GM19468 (cell line): Measurements from ENCODE around the gene ZNF71.

Experiments
- ATAC-seq: cut with Tn5 transposase; IDR thresholded peaks from one replicate; pipeline ENCODE4 v1.9.1; 2021; ENCODE audit warnings: mild to moderate bottlenecking, moderate library complexity, moderate number of reproducible peaks; ENCODE audit not compliant: unreplicated experiment; ENCODE audit errors: extremely low read depth

The ZNF71 gene

GRCh38 chr19:56619121-56619520 lies 24.0 kb downstream of the ZNF71 start:
- ATAC-seq, result no peak

GRCh38 chr19:56622374-56622773 lies 27.3 kb downstream of the ZNF71 start:
- ATAC-seq, result no peak

- ATAC-seq, result no peak
These were observed 27.9 kb downstream of the ZNF71 start for GRCh38 chr19:56623006-56623405.

GRCh38 chr19:56625708-56626107 lies 30.6 kb downstream of the ZNF71 start:
- ATAC-seq, result no peak

- no peak for ATAC-seq
These were observed 37.9 kb downstream of the ZNF71 start for GRCh38 chr19:56633021-56633420.

- no peak for ATAC-seq
These were observed 43.0 kb downstream of the ZNF71 start for GRCh38 chr19:56637976-56638555.

GRCh38 chr19:56639217-56639616 lies 44.1 kb downstream of the ZNF71 start:
- ATAC-seq, result no peak

GRCh38 chr19:56642711-56643459 lies 47.8 kb downstream of the ZNF71 start, which contains the start of gene SMIM17:
TSS of gene SMIM17 (plus strand) at chr19:56643159. CDS start at chr19:56645668, 2,509 bp downstream.
- no peak for ATAC-seq

GRCh38 chr19:56643460-56643955 lies 48.4 kb downstream of the ZNF71 start:
- ATAC-seq, result no peak

- no peak for ATAC-seq
These were observed 59.0 kb downstream of the ZNF71 start for GRCh38 chr19:56654151-56654550.

- ATAC-seq, result no peak
These were observed 65.4 kb downstream of the ZNF71 start for GRCh38 chr19:56660381-56661107.

- no peak for ATAC-seq
These were observed 66.1 kb downstream of the ZNF71 start for GRCh38 chr19:56661248-56661647.

GRCh38 chr19:56663931-56664500 lies 68.9 kb downstream of the ZNF71 start:
- ATAC-seq, result no peak

GRCh38 chr19:56664511-56664910 lies 69.4 kb downstream of the ZNF71 start:
- ATAC-seq, result no peak

- no peak for ATAC-seq
These were observed 72.3 kb downstream of the ZNF71 start for GRCh38 chr19:56667311-56667870.

- ATAC-seq, result no peak
These were observed 73.6 kb downstream of the ZNF71 start for GRCh38 chr19:56668676-56669075.

GRCh38 chr19:56670401-56670960 lies 75.4 kb downstream of the ZNF71 start:
- no peak for ATAC-seq

GRCh38 chr19:56670961-56671612 lies 76.0 kb downstream of the ZNF71 start:
- ATAC-seq, result no peak

- ATAC-seq, result no peak
These were observed 76.5 kb downstream of the ZNF71 start, which contains the start of gene ZNF835 for GRCh38 chr19:56671613-56671994. TSS of gene ZNF835 (minus strand) at chr19:56671757. CDS start at chr19:56665198, 6,559 bp downstream.
